GM19467 (cell line): ENCODE data around the gene RABL2A.
"Not testable (repeated sequence)": the region's sequence is repeated elsewhere in the genome, so short reads cannot be mapped to it uniquely, and the experiment has no call there.

Source experiments
- ATAC-seq: cut with Tn5 transposase; IDR thresholded peaks from one replicate; pipeline ENCODE4 v1.9.1; 2021; ENCODE audit warnings: mild to moderate bottlenecking, moderate library complexity; ENCODE audit not compliant: unreplicated experiment

RABL2A gene

GRCh38 chr2:113606036-113606435, 21.0 kb upstream of the RABL2A start:
- not testable (repeated sequence) for ATAC-seq

DNA sequence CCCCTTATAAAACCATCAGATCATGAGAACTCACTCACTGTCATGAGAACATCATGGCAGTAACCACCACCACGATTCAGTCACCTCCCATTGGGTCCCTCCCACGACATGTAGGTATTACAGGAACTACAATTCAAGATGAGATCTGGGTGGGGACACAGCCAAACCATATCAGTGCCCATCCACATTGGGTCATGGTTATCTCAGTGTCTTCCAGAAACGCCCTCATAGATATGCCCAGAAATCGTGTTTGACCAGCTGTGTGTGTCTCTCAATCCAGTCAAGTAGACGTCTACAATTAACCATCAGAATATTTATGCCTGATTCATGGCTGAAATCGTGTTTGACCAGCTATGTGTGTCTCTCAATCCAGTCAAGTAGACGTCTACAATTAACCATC, 17.2 kb upstream of the RABL2A start:
- not testable (repeated sequence) for ATAC-seq

- not testable (repeated sequence) for ATAC-seq
These were observed 6.1 kb upstream of the RABL2A start for GRCh38 chr2:113621002-113621401.

GRCh38 chr2:113625906-113626305, 1.2 kb upstream of the RABL2A start:
- ATAC-seq: not testable (repeated sequence)

DNA sequence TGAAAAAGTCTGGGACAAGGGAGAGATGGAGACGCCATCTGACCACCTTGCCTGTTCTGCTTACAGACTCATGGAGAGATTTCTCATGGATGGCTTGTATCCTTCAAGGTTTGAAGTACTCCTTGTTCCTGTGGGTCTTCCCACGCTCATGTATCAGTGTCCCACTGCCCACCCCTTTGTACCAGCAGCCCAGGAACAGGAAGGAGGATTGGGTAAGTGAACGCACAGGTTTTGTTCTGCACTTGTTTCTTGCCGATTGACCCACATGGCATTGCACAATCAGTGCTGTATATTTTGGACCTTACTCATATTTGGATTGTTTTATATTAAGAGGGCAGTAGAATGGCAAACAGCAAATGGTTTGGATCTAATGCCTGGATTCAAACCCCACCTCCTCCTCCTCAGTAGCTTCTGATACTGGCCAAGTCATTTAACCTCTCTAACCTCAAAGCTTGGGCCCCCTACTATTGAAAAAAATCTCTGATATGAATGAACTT, 5.8 kb downstream of the RABL2A start:
- not testable (repeated sequence) for ATAC-seq

- ATAC-seq: not testable (repeated sequence)
These were observed 8.3 kb downstream of the RABL2A start for GRCh38 chr2:113635358-113635757.

GRCh38 chr2:113636226-113636625, 9.2 kb downstream of the RABL2A start:
- ATAC-seq: not testable (repeated sequence)

DNA sequence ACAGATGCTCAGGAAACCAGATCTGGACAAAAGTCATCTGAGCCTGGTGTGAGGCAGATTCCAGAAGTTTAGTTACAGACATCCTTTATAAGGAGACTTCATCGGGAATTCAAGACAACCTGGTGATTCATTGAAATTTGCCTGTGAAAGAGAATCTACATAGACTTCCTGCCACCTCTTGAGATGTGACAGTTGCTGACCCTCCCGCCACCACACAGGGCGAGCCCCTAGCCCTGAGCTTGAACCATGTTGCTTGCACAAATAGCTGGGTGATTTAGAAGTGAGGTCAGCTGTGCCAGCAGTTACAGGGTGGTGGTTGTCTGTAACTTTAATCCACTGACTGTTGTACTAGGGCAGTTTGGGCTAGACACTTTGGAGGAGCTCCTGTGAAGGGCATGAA, 11.0 kb downstream of the RABL2A start:
- not testable (repeated sequence) for ATAC-seq

- not testable (repeated sequence) for ATAC-seq
These were observed 19.2 kb downstream of the RABL2A start for GRCh38 chr2:113646217-113646616.

GRCh38 chr2:113650834-113651815, 24.1 kb downstream of the RABL2A start:
- not testable (repeated sequence) for ATAC-seq

DNA sequence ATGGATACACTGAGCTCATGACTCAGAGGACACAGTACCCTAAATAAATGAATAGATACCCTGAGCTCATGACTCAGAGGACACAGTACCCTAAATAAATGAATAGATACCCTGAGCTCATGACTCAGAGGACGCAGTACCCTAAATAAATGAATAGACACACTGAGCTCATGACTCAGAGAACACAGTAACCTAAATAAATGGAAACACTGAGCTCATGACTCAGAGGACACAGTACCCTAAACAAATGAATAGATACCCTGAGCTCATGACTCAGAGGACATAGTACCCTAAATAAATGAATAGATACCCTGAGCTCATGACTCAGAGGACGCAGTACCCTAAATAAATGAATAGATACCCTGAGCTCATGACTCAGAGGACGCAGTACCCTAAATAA, 25.5 kb downstream of the RABL2A start:
- not testable (repeated sequence) for ATAC-seq

- not testable (repeated sequence) for ATAC-seq
These were observed 29.1 kb downstream of the RABL2A start for GRCh38 chr2:113656031-113656624.

DNA sequence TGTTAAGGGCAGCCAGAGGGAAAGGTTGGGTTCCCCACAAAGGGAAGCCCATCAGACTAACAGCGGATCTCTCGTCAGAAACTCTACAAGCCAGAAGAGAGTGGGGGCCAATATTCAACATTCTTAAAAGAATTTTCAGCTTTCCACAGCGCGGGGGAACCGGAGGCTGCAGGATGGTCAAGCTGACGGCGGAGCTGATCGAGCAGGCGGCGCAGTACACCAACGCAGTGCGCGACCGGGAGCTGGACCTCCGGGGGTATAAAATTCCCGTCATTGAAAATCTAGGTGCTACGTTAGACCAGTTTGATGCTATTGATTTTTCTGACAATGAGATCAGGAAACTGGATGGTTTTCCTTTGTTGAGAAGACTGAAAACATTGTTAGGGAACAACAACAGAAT, 30.7 kb downstream of the RABL2A start:
- not testable (repeated sequence) for ATAC-seq

DNA sequence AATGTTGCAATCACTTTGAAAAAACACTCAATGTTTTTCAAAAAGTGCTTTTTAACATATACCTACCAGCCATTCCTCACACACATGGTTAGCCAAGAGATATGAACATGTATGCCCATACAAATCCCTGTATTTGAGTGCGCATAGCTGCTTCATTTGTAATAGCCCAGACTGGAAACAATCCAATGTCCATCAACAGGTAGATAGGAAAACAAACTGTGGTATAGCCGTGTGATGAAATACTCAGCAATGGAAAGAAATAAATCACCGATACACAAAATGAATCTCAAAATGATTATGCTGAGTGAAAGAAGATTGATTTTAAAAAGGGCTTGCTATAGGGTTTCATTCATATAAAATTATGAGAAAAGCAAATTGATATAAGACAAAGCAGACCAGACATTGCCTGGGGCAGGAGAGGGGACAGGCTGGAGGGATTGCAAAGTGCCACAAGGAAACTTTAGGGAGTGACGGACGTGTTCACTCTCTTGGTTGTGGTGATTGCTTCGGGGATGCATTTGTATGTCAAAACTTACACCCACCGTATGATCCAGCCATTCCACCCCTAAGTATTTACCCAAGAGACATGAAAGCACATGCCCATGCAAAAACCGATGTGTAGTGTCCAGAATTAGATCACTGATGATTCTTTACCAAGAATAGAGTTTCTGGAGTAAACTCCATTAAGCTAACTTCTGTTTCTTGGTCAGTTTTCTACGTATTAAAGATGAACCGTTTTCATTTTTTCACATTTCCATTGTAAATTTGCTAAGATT, 36.4 kb downstream of the RABL2A start:
- not testable (repeated sequence) for ATAC-seq

DNA sequence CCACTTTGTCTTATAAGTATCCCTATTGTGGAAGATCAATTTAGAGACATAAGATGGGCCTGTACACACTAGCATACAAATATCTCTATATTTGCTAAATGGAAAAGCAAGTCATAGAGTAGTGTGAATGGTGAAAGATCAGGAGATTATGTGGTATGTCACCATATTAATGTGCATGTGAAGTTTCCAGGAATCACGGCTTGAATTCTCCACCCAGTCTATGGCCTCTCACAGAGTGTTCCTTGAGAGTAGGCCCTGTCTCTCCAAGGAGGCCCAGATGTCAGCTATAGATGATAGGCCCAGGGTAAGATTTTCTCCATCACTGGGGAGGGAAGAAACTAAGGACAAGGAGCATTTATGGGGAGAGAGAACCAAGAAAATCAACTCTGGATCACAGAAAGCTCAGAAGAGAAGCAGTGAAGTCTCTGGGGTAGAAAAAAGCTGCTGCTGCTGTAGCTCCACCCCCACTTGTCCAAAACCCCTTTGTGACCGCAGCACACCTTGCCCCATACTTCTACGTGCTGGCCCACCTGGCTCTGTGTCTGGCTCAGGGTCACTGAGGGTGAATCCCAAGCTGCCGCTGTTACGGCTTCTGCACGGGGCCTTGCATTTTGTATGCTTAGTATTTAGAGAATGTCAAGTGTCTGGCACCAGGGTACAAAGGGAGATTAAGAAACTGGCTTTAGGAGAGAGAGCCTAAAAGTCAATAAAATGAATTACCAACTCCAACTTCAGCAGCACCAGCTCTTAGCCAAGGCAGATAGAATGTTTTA, 37.9 kb downstream of the RABL2A start:
- ATAC-seq: not testable (repeated sequence)

DNA sequence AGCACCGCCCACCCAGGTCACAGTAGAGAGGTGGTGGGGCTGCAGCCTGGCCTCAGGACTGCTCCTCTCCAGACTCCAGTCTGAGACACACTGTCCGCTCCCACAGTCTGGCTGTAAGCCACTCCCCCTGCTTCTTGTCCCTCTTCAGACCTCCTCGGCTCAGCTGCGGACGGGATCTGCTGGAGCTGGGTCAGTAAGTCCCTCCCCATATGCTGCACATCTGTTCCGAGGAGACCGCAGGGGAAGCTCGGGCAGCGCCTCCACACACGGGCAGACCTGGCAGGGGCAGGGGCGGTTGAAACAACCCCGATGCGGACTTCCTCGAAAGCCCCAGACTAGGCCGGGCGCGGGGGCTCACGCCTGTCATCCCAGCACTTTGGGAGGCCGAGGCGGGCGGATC, 41.9 kb downstream of the RABL2A start:
- not testable (repeated sequence) for ATAC-seq

GRCh38 chr2:113672326-113672932, 45.4 kb downstream of the RABL2A start:
- no peak for ATAC-seq

DNA sequence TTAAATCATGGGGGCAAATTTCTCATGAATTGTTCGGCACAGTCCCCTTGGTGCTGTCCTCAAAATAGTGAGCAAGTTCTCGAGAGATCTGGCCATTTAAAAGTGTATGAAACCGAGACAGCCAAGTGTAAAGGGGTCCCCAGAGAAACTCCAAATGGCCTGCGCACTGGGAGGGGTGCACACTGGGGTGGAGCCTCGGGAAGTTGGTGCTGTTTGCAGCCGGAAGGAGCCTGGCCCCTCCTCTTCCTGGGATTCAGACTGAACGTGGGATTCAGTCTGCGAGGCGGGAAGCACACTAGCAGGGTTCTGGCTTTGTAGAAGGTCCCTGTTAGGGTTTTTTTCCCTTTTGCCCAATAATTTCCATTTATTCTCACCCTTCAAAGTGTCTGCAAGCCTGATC, 48.8 kb downstream of the RABL2A start:
- no peak for ATAC-seq

DNA sequence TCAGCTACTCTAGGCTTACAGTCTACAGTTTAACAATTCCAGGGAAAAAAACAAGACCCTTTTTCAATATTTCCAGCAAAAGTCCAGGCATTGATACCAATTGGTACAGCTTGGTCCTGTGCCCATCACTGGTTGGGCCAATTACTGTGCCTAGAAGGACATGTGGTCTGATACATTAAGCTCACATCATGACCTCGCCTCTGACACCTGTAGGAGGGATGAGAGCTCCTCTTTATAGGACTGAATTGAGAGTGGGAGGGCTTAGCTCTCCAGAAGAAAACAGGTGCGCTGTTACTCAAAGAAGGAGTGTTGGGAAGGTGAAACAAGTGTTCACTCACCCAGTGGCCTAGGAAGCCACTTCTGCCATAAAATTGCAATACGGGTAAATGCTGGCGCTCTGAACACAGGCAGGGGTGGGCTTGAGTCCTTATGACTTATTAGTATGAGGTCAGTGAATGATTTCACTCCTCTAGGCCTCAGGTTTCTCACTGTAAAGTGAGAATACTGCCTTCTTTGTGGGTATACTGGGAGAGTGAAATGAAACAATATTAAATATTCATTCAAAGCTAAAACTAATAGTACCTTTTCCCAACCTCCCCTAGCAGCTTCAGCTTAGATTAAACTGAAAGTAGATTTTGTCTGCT, 49.7 kb downstream of the RABL2A start:
- no peak for ATAC-seq
